NCI-H2227 treated with DMSO at 0.1 percent for 48 hours (cell line): Measurements from ENCODE around the gene SFXN2.
"Not testable (repeated sequence)": the region's sequence is repeated elsewhere in the genome, so short reads cannot be mapped to it uniquely, and the experiment has no call there.

ENCODE experiments used
- DNase-seq: peaks from one replicate; lab custom pipeline; 2025; lab: John Stamatoyannopoulos, UW

SFXN2 gene

GRCh38 chr10:102714621-102715455 lies at the start of gene SFXN2:
Gene SFXN2 (plus strand): TSS chr10:102714636. CDS start chr10:102726637, 12,001 bp downstream.
- DNase-seq: no peak

DNA sequence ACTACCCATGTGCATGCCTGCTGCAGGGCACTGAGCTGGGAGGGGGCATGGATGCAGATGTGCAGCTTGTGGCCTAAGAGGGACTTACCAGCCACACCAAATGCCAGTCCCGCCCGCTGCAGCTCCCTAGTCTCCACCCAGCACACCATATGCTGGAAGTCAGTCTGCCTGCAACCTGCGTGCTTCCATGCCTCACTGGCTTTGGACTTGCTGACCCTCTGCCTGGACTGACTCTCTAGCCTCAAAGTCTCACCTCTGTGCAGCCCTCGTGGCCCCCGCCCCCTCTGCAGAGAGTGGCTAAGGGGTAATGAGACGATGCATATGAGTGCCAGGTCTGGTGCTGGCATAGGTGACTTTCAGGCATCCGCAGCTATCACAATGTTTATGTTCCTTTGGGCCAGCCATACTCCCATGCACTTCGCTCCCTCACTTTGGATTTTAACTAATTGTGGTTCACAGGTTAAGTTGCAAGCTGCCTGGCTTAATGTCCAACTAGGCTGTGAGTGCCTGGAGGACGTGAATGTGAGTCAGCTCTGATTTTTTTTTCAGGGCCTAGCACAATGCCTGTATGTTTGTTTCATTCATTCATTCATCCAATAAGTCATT lies 48.4 kb upstream of the SFXN2 start:
- DNase-seq: no peak

DNA sequence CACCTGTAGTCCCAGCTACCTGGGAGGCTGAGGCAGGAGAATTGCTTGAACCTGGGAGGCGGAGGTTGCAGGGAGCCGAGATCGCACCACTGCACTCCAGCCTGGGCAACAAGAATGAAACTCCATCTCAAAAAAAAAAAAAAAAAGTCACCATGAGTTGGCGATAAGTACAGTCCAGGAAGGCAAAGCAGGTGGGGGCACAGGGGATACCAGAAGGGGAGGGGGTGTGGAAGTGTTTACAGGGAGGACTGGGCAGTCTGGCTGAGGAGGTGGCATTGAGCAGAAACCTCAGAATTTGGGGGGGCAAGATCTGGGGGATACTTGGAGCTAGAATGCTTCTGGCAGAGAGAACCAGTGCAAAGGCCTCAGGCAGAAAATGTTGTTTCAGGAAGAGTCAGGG lies 47.0 kb upstream of the SFXN2 start:
- DNase-seq: not testable (repeated sequence)

DNA sequence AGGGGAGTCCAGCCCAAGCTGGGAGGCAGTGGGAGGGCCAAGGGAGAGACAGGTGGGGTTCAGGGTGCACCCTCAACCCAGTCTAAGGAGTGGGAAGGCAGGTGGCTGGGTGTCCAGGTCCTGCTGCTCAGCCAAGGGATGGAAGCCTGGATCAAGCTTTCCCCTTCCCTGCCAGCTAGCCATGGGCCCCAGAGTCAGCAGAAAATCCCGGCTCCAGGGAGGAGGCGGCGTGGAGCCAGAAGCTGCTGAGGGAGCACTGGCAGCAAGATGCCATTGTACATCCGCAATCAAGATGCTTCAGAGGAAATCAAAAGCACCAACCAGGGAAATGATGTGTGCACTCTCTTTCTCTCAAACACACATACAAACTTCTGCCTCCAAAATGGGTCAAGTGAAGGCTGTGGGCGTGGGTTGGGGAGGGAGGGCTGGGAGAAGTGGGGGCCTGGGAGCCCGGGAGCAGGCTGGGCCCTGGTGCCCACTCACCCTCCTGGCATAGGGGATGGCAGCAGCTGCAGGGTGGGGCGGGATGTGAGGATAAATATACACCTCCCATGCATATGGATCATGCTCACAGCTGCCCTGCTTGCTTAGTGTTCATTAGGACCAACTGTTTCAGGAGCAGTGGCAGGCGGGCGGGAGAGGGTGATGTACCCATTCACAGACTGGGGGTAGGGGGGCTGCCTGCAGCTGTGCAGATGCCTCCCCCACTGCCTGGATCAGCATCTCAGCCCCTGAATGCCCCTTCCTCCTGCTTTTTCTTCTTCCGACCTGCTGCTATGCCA lies 45.9 kb upstream of the SFXN2 start:
- no peak for DNase-seq

GRCh38 chr10:102669206-102670064 lies 45.0 kb upstream of the SFXN2 start:
- DNase-seq: no peak

- DNase-seq: no peak
Observed at GRCh38 chr10:102670065-102670670, 44.3 kb upstream of the SFXN2 start.

DNA sequence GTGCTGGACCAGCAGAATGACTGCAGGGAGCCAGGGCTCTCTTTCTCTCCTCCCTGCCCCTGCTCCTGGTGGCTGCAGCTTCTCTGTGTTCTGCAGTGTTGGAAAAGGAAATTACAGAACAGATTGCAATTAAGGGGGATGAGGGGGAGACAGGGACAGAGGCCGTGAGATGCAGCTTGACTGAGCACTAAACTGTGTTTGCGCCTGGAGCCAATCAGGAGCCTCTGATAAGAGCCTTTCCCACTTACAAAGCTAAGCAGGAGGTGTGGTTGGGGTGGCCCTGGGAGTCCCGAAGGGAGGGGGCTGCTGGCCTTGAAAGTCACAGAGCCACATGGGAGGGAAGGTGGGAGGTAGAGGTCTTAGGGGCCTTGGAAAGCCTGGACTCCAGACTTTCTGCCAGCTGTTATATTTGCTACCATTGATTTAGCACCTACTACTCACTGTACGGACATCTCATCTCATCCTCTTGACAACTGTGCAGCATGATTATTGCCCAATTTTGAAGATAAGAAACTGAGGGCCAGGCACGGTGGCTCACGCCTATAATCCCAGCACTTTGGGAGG lies 43.5 kb upstream of the SFXN2 start:
- peak; percentile 52 for DNase-seq

DNA sequence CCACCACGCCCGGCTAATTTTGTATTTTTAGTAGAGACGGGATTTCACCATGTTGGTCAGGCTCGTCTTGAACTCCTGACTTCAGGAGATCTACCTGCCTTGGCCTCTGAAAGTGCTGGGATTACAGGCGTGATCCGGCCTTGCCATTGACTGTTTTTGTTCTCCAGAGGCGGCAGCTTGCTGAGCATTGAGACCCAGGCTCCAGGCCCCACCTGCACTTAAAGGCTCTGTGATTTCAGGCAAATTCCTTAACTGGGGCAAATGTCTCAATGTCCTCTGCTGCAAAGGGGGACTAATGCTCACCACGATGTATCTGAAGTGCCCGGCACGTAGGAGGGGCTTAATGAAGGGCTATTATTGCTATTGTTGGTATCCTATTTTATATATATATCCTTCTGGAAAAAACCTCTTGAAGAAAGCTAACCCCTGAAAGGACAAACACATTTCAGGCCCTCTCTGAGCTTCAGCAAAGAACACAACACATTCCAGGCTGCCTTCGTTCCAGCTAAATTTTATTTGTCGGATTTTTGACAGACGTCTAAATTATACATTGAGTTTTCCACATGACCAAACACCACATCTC lies 41.1 kb upstream of the SFXN2 start:
- peak; percentile 39 for DNase-seq

DNA sequence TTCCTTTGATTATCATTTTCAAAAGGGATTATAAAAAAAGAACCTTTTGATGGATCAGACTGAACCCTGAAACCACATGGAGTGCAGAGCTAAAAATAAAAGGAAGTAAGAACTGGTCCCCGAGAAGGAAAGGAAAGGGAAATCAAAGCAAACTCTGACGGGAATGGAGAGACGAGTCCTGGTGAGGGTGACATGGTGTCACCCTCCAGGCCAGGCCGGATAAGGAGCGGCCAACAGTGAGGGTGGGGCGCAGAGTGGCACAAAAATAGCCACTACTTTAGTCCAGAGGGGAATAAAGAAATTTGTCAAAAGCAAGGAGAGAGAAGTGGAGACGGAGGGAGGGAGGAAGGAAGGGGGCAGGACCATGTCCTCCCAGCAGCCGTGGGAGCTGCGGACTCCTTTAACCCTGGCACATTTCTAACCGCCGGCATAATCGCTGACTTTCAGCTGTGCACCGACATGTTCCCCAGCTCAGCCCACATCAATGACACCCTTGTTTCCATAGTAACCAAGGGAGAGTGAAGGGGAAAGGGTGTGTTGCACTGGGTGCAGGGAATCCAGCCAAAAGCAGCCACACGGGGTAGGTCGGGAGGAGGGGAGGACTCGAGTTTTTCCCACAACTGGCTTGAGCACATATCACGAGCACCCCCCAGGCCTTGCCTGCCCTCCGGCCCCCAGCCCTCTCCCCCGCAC lies 40.5 kb upstream of the SFXN2 start:
- peak; percentile 57 for DNase-seq

- no peak for DNase-seq
Observed at GRCh38 chr10:102674566-102674965, 39.9 kb upstream of the SFXN2 start.

GRCh38 chr10:102675011-102675665 lies 39.3 kb upstream of the SFXN2 start:
- no peak for DNase-seq

- peak; percentile 30 for DNase-seq
Observed at GRCh38 chr10:102675666-102676533, 38.5 kb upstream of the SFXN2 start.

DNA sequence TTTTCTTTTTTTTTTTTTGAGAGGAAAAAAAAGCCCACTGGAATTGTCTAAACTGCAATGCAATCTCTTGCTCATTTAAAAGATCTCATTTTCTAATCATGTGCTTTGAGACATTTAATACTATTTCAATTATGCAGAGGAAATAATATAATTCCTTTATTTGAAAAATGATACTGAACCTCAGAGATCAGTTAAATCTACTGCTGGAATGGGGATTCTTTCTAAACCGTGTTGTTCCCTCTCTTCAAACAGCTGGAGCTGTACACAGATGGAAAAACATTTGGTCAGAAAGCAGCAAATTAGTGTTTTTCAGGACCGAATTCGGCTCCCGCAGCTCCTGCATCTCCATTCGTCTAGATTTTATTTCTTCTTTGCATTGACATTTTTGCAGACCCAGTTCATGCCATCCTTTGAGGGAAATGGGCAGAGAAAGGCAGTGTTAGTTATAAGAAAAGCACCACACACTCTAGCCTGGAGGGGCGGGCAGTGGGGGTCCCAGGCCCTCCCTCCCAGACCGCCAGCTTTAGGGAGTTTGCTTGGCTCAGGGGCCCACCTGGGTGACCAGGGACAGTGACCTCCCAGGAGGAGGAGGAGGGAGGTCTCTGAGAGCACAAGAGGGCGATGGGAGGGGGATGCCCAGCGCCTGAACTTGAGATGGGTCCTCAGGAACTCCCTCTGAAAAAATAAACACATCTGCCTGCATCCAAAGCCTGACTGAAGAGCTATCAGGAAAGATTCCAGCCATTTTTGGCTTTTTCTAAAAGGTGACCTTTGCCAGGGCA lies 37.7 kb upstream of the SFXN2 start:
- DNase-seq: no peak

- DNase-seq: no peak
Observed at GRCh38 chr10:102677331-102678067, 36.9 kb upstream of the SFXN2 start.

DNA sequence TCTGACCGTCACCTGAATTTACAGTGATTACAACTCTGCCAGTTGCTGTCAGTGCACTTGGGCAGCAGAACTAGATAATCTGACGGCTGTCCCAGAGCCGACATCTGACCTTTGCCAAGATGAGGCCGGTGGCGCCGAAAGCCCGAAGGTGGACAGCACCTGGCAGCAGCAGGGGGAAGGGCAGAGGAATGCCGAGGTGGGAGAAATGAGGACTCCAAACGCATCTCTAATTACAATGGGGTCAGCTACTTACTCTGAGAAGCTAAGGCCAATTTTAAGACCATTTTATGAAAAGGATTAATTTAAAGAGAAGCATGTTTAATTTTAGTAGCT lies 36.4 kb upstream of the SFXN2 start:
- no peak for DNase-seq

GRCh38 chr10:102678842-102679289 lies 35.6 kb upstream of the SFXN2 start:
- DNase-seq: peak; percentile 53

DNA sequence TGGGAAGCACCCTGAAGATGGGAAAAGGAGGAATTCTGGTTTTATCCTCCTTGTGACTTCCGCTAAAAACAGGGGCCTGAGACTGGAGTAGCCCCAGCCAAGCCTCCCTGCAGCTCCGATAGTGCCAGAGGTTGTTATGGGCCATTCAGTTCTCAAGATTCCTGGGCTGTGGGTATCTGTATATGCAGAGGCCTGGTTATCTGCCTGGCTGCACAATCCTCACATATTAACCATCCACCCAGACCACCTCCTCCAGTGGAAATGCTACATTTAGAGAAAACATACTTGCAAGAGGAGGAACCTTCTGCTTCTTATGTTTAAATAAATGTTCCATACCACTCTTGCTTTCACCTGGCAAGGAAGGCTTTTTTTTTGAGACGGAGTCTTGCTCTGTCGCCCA lies 34.8 kb upstream of the SFXN2 start:
- DNase-seq: no peak
